Measurements from ENCODE around the gene METTL25B.

DNA sequence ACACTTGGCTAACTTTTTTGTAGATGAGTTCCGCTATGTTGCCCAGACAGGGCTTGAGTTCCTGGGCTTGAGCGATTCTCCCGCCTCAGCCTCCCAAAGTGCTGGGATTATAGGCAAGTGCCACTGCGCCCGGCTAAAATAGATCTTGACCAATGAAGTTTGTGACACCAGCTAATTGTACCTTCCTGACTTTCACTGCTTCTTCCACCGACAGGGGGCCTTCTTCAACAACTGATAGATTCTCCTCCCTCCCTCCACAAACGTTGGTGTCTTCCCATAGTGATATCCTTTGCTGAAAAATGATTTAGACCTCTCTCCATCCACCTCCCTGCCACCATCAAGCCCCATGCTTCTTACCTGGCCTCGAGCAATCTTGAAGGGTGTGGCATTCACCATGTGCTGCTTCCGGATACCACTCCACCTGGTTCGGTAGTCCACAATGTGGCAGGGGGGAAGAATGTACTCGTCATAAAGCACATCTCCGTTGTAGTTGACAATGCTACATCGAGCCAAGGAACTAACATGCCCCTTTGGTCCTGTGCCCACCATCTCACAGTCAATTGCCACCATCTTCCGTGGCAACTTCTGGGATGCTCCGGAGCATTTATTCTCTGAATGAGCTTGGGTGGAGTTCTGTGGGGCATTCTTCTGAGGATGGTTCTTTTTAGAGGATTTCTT is 1.6 kb upstream of the METTL25B start:
- TF ChIP-seq, protein P1, sequence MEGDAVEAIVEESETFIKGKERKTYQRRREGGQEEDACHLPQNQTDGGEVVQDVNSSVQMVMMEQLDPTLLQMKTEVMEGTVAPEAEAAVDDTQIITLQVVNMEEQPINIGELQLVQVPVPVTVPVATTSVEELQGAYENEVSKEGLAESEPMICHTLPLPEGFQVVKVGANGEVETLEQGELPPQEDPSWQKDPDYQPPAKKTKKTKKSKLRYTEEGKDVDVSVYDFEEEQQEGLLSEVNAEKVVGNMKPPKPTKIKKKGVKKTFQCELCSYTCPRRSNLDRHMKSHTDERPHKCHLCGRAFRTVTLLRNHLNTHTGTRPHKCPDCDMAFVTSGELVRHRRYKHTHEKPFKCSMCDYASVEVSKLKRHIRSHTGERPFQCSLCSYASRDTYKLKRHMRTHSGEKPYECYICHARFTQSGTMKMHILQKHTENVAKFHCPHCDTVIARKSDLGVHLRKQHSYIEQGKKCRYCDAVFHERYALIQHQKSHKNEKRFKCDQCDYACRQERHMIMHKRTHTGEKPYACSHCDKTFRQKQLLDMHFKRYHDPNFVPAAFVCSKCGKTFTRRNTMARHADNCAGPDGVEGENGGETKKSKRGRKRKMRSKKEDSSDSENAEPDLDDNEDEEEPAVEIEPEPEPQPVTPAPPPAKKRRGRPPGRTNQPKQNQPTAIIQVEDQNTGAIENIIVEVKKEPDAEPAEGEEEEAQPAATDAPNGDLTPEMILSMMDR (conservative IDR thresholded peaks at IDR 0.05; ENCODE audit: low read depth, low read length) = peak; percentile 92
- TF ChIP-seq EZH2 (IDR thresholded peaks at IDR 0.05; ENCODE audit: low read length, unreplicated experiment) (no peak), EZH2phosphoT487 (IDR thresholded peaks at IDR 0.05; ENCODE audit: borderline replicate concordance, low read length) (no peak)
